Liver (tissue), 3 donors: ENCODE data around the gene ADGRV1.

ENCODE experiments used
- FOXA1 ChIP-seq: IDR thresholded peaks from 2 replicates; pipeline ENCODE4 v1.6.1; 2016; ENCODE audit warnings: antibody characterized with exemption
- GABPA ChIP-seq, 2 donors: IDR thresholded peaks in 1 of 2; conservative IDR thresholded peaks in 1 of 2; 2 replicates each; pipeline ENCODE4 v1.6.1; 2016; ENCODE audit warnings: antibody characterized with exemption in 2 of 2, mild to moderate bottlenecking in 1 of 2, moderate library complexity in 1 of 2
- JUND ChIP-seq, 2 donors: IDR thresholded peaks; 2 replicates each; pipeline ENCODE4 v1.6.1; 2016; ENCODE audit warnings: antibody characterized with exemption in 2 of 2
- RXRA ChIP-seq, 2 donors: IDR thresholded peaks; 2 replicates each; pipeline ENCODE4 v1.6.1; 2017 to 2018; ENCODE audit warnings: antibody characterized with exemption in 2 of 2, mild to moderate bottlenecking in 1 of 2
- TAF1 ChIP-seq: conservative IDR thresholded peaks from 2 replicates; pipeline ENCODE4 v1.6.1; 2016; ENCODE audit warnings: antibody characterized with exemption, mild to moderate bottlenecking
- YY1 ChIP-seq: IDR thresholded peaks from 2 replicates; pipeline ENCODE4 v1.6.1; 2016; ENCODE audit warnings: antibody characterized with exemption, mild to moderate bottlenecking
- TF ChIP-seq, protein P1 (sequence below): fragments of 150-350 bp; IDR thresholded peaks from 2 replicates; pipeline ENCODE4 v1.5.1; 2017; ENCODE audit warnings: improper control_type of control experiment, low read depth, low read length; ENCODE audit not compliant: missing input control
- TF ChIP-seq, protein P2 (sequence below): IDR thresholded peaks from 2 replicates; pipeline ENCODE4 v1.6.1; 2016; ENCODE audit warnings: antibody characterized with exemption
- donor health status: healthy.
- donor health status: healthy.

DNA sequence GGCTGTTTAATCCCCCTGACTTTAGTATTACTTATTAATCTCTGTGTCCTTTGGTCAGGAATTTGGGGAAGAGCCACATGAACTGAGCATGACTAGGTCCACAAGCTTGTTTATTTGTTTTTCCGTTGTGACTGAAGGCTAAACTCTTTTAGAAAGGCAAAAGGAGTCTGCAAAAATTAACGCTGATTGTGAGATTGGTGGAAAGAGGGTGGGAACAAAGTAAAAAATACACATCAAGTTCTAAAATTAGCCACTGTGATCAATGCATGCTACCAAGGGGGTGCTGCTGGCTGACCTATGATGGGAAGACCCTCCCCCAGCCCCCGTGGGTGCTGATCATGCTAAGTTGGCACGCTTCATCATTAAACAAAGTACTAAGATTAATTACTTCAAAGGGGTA, 356.8 kb downstream of the ADGRV1 start:
- TF ChIP-seq TAF1 (no peak), YY1 (peak; percentile 76), RXRA (IDR thresholded peaks at IDR 0.05) (peak; percentile 92 to 93), JUND (IDR thresholded peaks at IDR 0.05) (peak; percentile 65 to 90), GABPA (IDR thresholded peaks at IDR 0.05 in 1 of 2, conservative IDR thresholded peaks at IDR 0.05 in 1 of 2) (peak in 1 of 2 donors; percentile 16), FOXA1 (peak; percentile 92)
- TF ChIP-seq, protein P1, sequence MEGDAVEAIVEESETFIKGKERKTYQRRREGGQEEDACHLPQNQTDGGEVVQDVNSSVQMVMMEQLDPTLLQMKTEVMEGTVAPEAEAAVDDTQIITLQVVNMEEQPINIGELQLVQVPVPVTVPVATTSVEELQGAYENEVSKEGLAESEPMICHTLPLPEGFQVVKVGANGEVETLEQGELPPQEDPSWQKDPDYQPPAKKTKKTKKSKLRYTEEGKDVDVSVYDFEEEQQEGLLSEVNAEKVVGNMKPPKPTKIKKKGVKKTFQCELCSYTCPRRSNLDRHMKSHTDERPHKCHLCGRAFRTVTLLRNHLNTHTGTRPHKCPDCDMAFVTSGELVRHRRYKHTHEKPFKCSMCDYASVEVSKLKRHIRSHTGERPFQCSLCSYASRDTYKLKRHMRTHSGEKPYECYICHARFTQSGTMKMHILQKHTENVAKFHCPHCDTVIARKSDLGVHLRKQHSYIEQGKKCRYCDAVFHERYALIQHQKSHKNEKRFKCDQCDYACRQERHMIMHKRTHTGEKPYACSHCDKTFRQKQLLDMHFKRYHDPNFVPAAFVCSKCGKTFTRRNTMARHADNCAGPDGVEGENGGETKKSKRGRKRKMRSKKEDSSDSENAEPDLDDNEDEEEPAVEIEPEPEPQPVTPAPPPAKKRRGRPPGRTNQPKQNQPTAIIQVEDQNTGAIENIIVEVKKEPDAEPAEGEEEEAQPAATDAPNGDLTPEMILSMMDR: no peak
- TF ChIP-seq, protein P2, sequence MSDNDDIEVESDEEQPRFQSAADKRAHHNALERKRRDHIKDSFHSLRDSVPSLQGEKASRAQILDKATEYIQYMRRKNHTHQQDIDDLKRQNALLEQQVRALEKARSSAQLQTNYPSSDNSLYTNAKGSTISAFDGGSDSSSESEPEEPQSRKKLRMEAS: peak; percentile 78
